Astrocyte (in vitro differentiated cells and primary cell): ENCODE data around the gene ZNF48. TPM values are rescaled to one million over a fixed set of nuclear protein-coding genes. Genes with fewer than 3 reads are reported as not detected.
A peak's percentile ranks its signal among the peaks of the same experiment; 100 is the strongest.

Source experiments
- DNase-seq: peaks from one replicate; pipeline ENCODE4 v3.0.0-alpha.2; 2010; ENCODE audit warnings: low read depth
- FAIRE-seq: peaks from 2 replicates; lab custom pipeline; 2011; peaks lifted over from hg19 to GRCh38; lab: Jason Lieb, UNC
- H2AFZ ChIP-seq: 2 replicates; pipeline ENCODE4 v1.6.0; 2012; ENCODE audit warnings: low read depth, low read length, inconsistent platforms
- H3K27ac ChIP-seq: 2 replicates; pipeline ENCODE4 v1.5.1; 2011; ENCODE audit warnings: low read depth, low read length, inconsistent platforms
- H3K27me3 ChIP-seq: 2 replicates; pipeline ENCODE4 v1.6.0; 2011; ENCODE audit warnings: low read length, inconsistent platforms; ENCODE audit not compliant: insufficient read depth
- H3K36me3 ChIP-seq: 2 replicates; pipeline ENCODE4 v1.5.1; 2011; ENCODE audit warnings: low read length, inconsistent platforms; ENCODE audit not compliant: insufficient read depth
- H3K4me1 ChIP-seq: 2 replicates; pipeline ENCODE4 v1.5.1; 2011; ENCODE audit warnings: low read length, inconsistent platforms; ENCODE audit not compliant: insufficient read depth
- H3K4me2 ChIP-seq: 2 replicates; pipeline ENCODE4 v1.6.0; 2012; ENCODE audit warnings: low read length, inconsistent platforms
- H3K4me3 ChIP-seq: 2 replicates; pipeline ENCODE4 v1.5.1; 2011; ENCODE audit warnings: low read depth, mild to moderate bottlenecking, low read length, inconsistent platforms; ENCODE audit not compliant: insufficient read depth
- H3K79me2 ChIP-seq: 2 replicates; pipeline ENCODE4 v1.6.0; 2012; ENCODE audit warnings: mild to moderate bottlenecking, low read length, inconsistent platforms; ENCODE audit not compliant: insufficient read depth
- H3K9ac ChIP-seq: 2 replicates; pipeline ENCODE4 v1.6.0; 2012; ENCODE audit warnings: mild to moderate bottlenecking, low read length, inconsistent platforms
- H3K9me3 ChIP-seq: 2 replicates; pipeline ENCODE4 v1.5.1; 2012; ENCODE audit warnings: low read depth, mild to moderate bottlenecking, low read length, inconsistent platforms; ENCODE audit not compliant: insufficient read depth
- H4K20me1 ChIP-seq: 2 replicates; pipeline ENCODE4 v1.6.0; 2012; ENCODE audit warnings: low read length, inconsistent platforms; ENCODE audit not compliant: insufficient read depth
- H3K27ac Mint-ChIP-seq: one replicate; pipeline ENCODE4 v1.8.0; 2021; ENCODE audit warnings: mild to moderate bottlenecking, mixed read lengths; ENCODE audit not compliant: unreplicated experiment
- H3K27me3 Mint-ChIP-seq: one replicate; pipeline ENCODE4 v1.8.0; 2021; ENCODE audit warnings: low read depth, mixed read lengths; ENCODE audit not compliant: unreplicated experiment
- H3K36me3 Mint-ChIP-seq: one replicate; pipeline ENCODE4 v1.8.0; 2021; ENCODE audit warnings: low read depth, mixed read lengths; ENCODE audit not compliant: unreplicated experiment
- H3K4me1 Mint-ChIP-seq: one replicate; pipeline ENCODE4 v1.8.0; 2021; ENCODE audit warnings: low read depth, mixed read lengths; ENCODE audit not compliant: unreplicated experiment
- H3K4me3 Mint-ChIP-seq: one replicate; pipeline ENCODE4 v1.8.0; 2021; ENCODE audit warnings: mild to moderate bottlenecking, moderate library complexity, mixed read lengths; ENCODE audit not compliant: unreplicated experiment
- H3K9me3 Mint-ChIP-seq: one replicate; pipeline ENCODE4 v1.8.0; 2021; ENCODE audit warnings: mild to moderate bottlenecking, mixed read lengths; ENCODE audit not compliant: unreplicated experiment
- EZH2 ChIP-seq: IDR thresholded peaks from 2 replicates; pipeline ENCODE4 v1.6.1; 2012; ENCODE audit warnings: mild to moderate bottlenecking, low read length, inconsistent platforms; ENCODE audit not compliant: insufficient read depth
- total RNA-seq: library from RNA; stranded (reverse); gene quantifications from 2 replicates; pipeline ENCODE4 v1.2.1, GENCODE V29; 2021
- TF ChIP-seq, protein P1 (sequence below): IDR thresholded peaks from 2 replicates; pipeline ENCODE4 v1.5.1; 2011; ENCODE audit warnings: low read depth, mild to moderate bottlenecking, inconsistent platforms, low read length, moderate library complexity; ENCODE audit not compliant: insufficient read depth

Gene ZNF48
- total RNA-seq, 1 donor from 2014 or later, result 19.5 TPM

DNA sequence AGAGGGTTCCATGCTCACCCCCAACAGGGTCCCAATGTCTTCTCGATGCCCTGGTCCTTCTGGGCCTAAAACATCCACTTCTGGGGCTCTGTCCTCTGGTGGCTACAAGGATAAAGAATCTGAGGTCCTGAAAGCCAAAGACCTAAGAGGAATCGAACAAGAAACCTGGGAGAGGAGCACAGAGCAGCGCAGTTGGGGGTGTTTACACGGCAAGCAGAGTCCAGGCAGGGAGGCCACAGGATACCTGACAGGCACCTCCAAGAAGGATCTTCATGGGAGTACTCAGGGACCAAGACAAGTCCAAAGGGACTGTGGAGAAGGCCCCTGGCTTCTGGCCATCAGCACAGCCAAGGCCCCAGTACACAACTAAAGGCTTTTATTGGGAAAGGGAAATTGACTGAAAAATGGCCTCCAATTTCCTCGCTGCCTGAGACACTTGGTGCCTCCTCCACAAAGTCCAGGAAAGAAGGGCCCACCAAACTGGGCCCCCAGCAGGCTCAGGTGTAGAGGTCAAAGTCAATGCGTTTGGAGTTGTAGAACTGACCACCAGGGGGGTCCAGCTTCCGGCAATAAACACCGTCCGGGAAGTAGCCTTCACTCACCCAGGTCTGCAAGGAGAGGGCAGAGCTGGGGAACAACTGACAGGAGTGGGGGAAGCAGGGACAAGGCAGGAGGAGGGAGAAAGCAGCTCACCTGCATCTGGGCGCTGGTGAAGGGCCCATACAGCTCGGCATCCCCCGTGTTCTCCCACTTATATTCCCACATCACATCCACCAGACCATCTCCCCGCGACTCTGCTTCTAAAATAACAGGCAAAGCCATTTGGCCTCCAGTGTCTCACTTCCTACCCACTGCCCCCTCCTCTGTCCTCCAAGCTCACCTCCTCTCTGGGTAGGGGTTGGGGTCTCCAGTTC, 42.5 kb upstream of the ZNF48 start:
- FAIRE-seq (no peak), DNase-seq (no peak)
- peak overlapping the region; percentile 47 for H3K9ac ChIP-seq
- H3K27me3 ChIP-seq, result no peaks in the 10 kb centered on the region
- H4K20me1 ChIP-seq, result peaks cover 35% of the 10 kb centered on the region
- no peaks in the 10 kb centered on the region for H3K9me3 Mint-ChIP-seq
- H3K4me1 Mint-ChIP-seq, result peaks cover 13% of the 10 kb centered on the region
- peak overlapping the region; percentile 47 for H3K27ac Mint-ChIP-seq
- H3K4me3 Mint-ChIP-seq, result peak overlapping the region; percentile 60
- H2AFZ ChIP-seq, result no peak overlapping the region
- peak overlapping the region; percentile 69 for H3K27ac ChIP-seq
- H3K27me3 Mint-ChIP-seq, result no peaks in the 10 kb centered on the region
- peak overlapping the region; percentile 48 for H3K4me2 ChIP-seq
- H3K4me3 ChIP-seq, result no peak overlapping the region
- peaks cover 20% of the 10 kb centered on the region for H3K36me3 ChIP-seq
- H3K4me1 ChIP-seq, result peaks cover 23% of the 10 kb centered on the region
- H3K79me2 ChIP-seq, result peaks cover 39% of the 10 kb centered on the region
- peaks cover 20% of the 10 kb centered on the region for H3K36me3 Mint-ChIP-seq
- no peak for TF ChIP-seq EZH2
- TF ChIP-seq, protein P1, sequence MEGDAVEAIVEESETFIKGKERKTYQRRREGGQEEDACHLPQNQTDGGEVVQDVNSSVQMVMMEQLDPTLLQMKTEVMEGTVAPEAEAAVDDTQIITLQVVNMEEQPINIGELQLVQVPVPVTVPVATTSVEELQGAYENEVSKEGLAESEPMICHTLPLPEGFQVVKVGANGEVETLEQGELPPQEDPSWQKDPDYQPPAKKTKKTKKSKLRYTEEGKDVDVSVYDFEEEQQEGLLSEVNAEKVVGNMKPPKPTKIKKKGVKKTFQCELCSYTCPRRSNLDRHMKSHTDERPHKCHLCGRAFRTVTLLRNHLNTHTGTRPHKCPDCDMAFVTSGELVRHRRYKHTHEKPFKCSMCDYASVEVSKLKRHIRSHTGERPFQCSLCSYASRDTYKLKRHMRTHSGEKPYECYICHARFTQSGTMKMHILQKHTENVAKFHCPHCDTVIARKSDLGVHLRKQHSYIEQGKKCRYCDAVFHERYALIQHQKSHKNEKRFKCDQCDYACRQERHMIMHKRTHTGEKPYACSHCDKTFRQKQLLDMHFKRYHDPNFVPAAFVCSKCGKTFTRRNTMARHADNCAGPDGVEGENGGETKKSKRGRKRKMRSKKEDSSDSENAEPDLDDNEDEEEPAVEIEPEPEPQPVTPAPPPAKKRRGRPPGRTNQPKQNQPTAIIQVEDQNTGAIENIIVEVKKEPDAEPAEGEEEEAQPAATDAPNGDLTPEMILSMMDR, result peak; percentile 12
- H3K9me3 ChIP-seq, result no peaks in the 10 kb centered on the region

DNA sequence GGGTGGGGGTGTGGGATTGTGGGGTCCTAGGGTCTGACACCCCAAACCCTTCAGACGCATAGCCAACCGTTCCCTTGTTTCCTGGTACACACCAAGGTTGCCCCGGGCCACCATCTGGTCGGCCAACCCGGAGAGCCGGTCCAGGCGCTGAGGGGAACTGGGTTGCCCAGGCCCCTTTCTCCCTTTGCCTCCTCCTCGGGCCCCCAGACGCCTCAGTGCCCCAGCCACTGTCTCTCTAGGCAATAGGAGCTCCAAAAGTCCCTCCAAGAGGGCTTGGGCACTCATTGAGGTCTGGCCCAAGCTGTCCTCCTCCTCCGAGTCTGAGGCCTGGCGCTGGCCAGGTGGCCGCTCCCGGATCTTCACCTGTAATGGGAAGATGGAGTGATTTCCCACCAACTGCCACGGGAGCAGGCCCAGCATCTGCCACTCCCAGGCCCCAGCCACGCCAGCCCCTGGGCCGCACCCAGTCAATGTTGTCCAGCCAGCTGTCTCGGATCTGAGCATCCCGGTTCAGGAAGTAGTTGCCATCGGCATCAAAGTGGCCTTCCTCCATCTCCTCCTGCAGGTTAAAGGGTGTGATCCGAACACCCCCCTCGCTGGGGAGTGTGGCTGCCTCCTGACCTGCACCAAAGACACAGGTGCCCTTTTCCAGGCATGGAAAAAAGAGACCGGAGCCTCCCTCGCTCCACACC, 41.6 kb upstream of the ZNF48 start:
- Histone ChIP-seq H3K79me2 (peaks cover 46% of the 10 kb centered on the region), H3K9ac (peak overlapping the region; percentile 96), H3K36me3 (peaks cover 20% of the 10 kb centered on the region), H4K20me1 (peaks cover 36% of the 10 kb centered on the region), H3K9me3 (no peaks in the 10 kb centered on the region), H3K4me2 (peak overlapping the region; percentile 96), H3K27ac (no peak overlapping the region), H3K4me1 (peaks cover 23% of the 10 kb centered on the region), H3K4me3 (no peak overlapping the region), H2AFZ (no peak overlapping the region), H3K27me3 (no peaks in the 10 kb centered on the region)
- Mint-ChIP-seq H3K27me3 (no peaks in the 10 kb centered on the region), H3K4me3 (peak overlapping the region; percentile 95), H3K9me3 (no peaks in the 10 kb centered on the region), H3K27ac (peak overlapping the region; percentile 55), H3K36me3 (peaks cover 20% of the 10 kb centered on the region), H3K4me1 (peaks cover 13% of the 10 kb centered on the region)
- FAIRE-seq (no peak), DNase-seq (no peak)
- TF ChIP-seq, protein P1, result no peak
- TF ChIP-seq EZH2, result no peak
